ENCODE results near the gene BCAS3.

BCAS3 gene

DNA sequence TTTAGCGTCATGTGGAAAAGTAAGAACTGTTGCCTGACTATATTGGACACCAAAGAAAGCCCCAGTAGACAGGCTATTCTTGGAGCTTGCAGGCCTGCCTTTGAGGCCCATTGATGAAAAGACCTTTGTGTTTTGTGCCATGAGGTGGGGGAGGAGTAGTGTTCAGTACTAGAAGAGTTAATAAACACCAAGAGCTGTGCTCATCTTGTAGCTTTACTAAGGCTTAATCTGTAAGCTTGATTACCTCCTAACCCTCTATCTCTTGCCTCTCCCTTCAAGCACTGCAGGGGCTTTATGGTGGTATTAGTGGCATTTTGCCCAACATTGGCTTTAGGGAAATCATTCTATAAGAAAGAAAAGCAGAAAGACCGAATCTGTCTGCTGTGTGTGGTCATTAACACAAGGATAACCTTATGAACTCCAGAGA lies 501.7 kb downstream of the BCAS3 start:
- TF ChIP-seq, protein P1, sequence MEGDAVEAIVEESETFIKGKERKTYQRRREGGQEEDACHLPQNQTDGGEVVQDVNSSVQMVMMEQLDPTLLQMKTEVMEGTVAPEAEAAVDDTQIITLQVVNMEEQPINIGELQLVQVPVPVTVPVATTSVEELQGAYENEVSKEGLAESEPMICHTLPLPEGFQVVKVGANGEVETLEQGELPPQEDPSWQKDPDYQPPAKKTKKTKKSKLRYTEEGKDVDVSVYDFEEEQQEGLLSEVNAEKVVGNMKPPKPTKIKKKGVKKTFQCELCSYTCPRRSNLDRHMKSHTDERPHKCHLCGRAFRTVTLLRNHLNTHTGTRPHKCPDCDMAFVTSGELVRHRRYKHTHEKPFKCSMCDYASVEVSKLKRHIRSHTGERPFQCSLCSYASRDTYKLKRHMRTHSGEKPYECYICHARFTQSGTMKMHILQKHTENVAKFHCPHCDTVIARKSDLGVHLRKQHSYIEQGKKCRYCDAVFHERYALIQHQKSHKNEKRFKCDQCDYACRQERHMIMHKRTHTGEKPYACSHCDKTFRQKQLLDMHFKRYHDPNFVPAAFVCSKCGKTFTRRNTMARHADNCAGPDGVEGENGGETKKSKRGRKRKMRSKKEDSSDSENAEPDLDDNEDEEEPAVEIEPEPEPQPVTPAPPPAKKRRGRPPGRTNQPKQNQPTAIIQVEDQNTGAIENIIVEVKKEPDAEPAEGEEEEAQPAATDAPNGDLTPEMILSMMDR (conservative IDR thresholded peaks at IDR 0.05) = no peak
- TF ChIP-seq ZFX (IDR thresholded peaks at IDR 0.05) = no peak
- no peak overlapping the region for H3K27ac ChIP-seq

DNA sequence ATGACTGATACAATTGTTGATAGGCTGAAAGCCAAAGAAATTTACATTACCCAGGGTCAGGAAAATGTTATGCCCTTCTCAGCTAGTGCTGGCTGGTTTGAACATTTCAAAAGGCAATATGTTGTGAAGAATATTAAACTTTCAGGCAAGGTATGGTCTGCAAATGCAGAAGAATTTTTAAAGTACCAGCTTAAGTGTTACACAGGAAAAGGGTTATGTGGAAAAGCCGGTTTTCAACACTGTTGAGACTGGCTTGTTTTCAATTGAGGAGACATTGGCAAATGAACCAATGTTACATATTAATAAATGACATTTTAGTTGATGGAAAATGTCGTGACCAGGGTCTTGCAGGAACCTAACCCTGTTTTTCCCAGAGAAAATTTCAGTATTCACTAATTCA lies 506.1 kb downstream of the BCAS3 start:
- H3K27ac ChIP-seq = no peak overlapping the region

DNA sequence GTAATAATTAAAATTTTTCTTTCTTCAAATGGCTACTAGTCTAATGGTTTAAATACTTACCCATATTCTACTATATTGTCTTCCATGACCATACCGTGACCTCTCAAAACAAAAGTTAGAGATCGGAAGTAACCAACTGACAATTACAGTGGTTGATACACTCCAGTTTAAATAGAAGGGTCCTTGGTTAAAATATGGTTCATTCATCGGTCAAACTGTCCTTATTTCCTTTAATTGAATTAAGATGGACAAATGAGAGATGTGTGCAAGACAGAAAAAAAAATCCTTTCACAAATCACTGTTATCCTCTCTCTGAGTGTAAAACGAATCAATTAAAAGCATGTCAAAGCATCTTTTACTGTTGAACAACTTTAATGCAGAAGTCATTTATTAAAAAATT lies 507.7 kb downstream of the BCAS3 start:
- TF ChIP-seq, protein P1 (conservative IDR thresholded peaks at IDR 0.05) = no peak
- no peak for TF ChIP-seq ZFX (IDR thresholded peaks at IDR 0.05)
- no peak overlapping the region for H3K27ac ChIP-seq

More for the DNA sequence above, 506.1 kb downstream of the BCAS3 start:
- TF ChIP-seq, protein P1 (conservative IDR thresholded peaks at IDR 0.05) = no peak
- no peak for TF ChIP-seq ZFX (IDR thresholded peaks at IDR 0.05)

DNA sequence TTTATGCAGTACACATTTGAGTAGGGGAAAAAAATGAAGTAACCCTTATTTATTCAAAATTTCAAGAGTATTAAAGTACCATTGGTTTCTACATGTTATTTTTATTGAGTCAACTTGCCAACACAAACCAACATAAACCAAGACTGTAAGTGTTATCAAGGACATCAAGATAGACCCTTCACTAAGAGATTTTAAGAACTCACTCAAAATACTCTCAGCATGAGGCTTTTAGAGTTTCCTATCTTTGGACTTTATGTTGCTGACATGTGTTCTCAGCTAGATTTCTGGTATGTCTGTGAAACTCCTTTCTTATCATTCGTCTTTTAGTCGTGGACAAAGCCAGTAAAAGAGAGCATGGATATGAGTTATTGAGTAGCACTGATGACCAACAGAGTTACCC lies 509.4 kb downstream of the BCAS3 start:
- H3K27ac ChIP-seq = no peak overlapping the region
- TF ChIP-seq, protein P1 (conservative IDR thresholded peaks at IDR 0.05) = no peak
- no peak for TF ChIP-seq ZFX (IDR thresholded peaks at IDR 0.05)

DNA sequence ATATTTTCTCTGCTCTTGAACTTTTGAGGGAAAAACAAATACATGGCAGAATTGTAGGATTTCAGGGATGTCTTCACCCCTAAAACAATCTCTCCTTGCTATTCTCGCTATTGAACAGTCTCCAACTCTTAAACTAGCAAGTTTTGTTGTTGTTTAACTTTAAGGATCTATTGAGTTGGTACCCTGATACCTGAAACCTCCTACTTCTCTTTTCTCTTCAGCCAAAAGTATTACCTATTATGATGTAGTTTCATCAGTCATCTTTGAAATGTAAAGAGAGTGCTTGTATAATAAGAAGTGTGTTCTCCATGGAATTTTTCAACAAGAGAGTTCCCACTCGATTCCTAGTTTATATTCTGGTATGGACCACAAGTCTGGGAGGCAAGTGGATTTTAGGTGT lies 510.4 kb downstream of the BCAS3 start:
- H3K27ac ChIP-seq = no peak overlapping the region
- TF ChIP-seq, protein P1 (conservative IDR thresholded peaks at IDR 0.05) = no peak
- no peak for TF ChIP-seq ZFX (IDR thresholded peaks at IDR 0.05)

DNA sequence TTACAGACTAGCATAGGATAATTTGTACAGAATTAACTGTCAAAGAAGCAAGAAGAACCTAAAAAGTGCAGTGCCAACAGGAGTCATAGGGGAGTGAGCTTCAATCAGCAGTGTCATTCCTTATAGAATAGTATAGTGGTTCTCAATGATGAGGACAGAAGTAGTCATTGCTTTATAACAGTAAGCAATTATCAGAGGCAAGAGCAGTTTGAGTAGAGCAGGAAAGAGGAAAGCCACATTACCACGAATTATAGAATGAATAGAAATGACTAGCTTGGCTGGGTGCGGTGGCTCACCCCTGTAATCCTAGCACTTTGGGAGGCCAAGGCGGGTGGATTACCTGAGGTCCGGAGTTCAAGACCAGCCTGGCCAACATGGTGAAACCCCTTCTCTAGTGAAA lies 512.3 kb downstream of the BCAS3 start:
- no peak overlapping the region for H3K27ac ChIP-seq
- no peak for TF ChIP-seq ZFX (IDR thresholded peaks at IDR 0.05)
- TF ChIP-seq, protein P1 (conservative IDR thresholded peaks at IDR 0.05) = no peak

DNA sequence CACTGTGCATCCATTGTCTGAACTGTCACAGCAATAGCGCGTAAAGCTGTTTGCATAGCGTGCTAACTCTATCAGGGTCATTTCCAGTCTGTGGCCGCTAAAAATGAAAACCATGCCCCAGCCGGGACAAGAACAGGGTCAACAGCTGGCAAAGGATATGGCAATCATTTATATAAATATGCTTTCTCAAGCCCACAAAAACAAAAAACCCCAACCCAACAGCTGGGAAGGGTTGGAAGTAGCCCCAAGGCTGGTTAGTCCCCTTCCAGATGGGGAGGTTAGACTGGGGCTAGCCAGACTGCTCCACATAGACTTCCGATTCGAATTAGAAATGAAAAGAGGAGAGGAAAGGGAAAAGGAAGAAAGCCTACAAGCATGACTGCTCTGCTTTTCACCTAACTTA lies 518.7 kb downstream of the BCAS3 start:
- TF ChIP-seq, protein P1 (conservative IDR thresholded peaks at IDR 0.05) = no peak
- TF ChIP-seq ZFX (IDR thresholded peaks at IDR 0.05) = no peak
- H3K27ac ChIP-seq = no peak overlapping the region

Data from C4-2B (cell line).